ENCODE data around the gene GALNT17.
"Not testable (repeated sequence)": the region's sequence is repeated elsewhere in the genome, so short reads cannot be mapped to it uniquely, and the experiment has no call there.

The GALNT17 gene

DNA sequence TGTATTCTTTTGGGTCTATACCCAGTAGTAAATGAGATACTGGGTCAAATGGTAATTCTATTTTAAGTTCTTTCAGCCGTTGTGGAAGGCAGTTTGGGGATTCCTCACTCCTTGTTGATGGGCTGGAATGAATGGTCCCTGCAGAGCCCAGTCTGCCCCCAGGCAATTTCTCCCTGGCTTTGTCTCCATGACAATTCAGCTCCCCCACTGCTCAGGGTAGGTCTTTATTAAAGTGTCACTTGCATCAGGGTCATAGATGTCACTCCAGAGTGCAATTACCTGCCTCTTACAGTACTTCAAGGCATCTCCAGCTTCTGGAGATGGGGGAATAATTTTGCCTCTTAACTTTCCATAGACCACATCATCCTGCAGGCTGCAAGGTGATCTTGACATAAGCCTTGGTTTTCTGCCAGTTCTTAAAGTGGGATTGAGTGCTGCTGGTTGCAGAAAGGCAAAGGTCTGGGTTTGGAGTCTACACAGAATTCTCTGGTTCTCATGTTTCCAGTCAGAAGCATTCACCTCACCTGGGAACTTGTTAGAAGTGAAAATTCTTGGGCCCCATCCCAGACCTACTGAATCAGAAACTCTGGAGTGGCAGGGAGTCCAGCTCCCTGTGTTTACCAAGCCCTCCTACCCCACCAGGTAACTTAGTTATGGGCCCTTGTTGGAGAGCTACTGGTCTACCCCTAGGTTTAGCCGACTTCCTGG, 442.4 kb downstream of the GALNT17 start:
- no peak for DNase-seq

GRCh38 chr7:71580027-71580426, 448.1 kb downstream of the GALNT17 start:
- DNase-seq = no peak

- DNase-seq = no peak
Measured at GRCh38 chr7:71584256-71584655, 452.3 kb downstream of the GALNT17 start.

- no peak for DNase-seq
Measured at GRCh38 chr7:71591876-71592275, 459.9 kb downstream of the GALNT17 start.

GRCh38 chr7:71592388-71592787, 460.4 kb downstream of the GALNT17 start:
- DNase-seq = not testable (repeated sequence)

DNA sequence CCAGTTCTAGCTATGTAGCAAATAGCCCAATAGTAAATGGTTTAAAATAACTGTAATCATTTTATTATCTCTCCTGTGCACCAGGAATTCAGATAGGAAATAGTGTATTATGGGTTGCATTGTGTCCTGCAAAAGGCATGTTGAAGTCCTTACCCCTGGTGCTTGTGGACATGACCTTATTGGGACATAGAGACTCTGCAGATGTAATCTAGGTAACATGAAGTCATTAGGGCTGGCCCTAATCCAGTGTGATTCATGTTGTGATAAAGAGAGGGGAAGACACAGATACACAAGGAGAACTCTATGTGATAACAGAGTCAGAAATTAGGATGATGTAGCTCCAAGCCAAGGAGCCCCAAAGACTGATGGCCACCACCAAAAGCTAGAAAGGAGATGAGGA, 462.8 kb downstream of the GALNT17 start:
- DNase-seq = no peak

DNA sequence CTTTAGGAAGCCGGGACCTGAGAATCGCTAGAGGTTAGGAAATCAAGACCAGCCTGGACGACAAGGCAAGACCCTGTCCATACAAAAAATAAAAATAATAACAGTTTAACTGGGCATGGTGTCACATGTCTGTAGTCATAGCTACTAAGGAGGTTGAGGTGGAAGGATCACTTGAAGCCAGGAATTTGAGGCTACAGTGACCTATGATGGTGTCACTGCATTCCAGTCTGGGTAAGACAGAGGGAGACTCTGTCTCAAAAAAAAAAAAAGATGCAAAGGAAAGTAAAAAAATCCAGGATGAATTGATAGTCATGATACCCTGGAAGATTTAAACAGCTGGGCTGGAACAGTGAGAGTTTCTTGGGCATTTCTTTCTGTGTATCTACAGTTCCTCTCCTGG, 463.2 kb downstream of the GALNT17 start:
- no peak for DNase-seq

DNA sequence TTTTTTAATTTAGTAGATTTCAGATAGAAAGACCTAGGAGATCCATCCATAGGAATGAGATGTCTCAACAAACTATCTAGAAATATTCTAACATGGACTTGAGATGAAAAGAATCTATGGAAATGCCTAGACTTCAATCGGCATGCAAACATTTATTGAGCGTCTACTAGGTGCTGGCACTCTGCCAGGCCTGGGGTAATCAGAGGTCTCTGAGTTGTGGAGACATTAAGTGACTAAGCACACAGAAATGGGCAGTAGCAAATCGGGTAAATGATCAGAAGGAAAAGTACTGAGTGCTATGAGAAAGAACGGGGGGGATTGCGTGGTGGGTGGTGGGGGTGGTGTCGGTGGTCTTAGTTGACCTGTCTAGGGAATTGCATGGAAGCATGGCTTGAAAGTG, 466.6 kb downstream of the GALNT17 start:
- DNase-seq = no peak

- DNase-seq = no peak
Measured at GRCh38 chr7:71601851-71602250, 469.9 kb downstream of the GALNT17 start.

- no peak for DNase-seq
Measured at GRCh38 chr7:71604818-71605414, 473.0 kb downstream of the GALNT17 start.

- DNase-seq = no peak
Measured at GRCh38 chr7:71611986-71612385, 480.0 kb downstream of the GALNT17 start.

DNA sequence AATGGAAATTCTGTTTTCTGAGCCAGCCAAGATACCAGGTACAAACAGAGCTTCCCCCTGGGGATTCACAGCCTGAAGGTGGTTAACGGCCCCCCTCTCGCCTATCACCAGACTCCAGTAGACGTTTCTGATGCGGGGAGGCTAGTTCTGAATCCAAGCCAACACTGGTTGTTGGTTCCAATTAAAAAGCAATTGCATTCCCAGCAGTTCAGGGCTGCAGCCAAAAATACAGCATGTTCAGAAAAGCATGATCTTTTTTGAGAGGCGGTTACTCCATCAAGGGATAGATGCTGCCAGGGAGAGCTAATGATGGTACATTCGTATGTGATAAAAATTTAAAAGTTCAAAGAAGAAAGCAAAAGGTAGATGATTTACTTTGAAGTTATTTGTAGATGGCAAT, 481.0 kb downstream of the GALNT17 start:
- no peak for DNase-seq

- DNase-seq = no peak
Measured at GRCh38 chr7:71613313-71613712, 481.4 kb downstream of the GALNT17 start.

- DNase-seq = no peak
Measured at GRCh38 chr7:71615017-71615416, 483.1 kb downstream of the GALNT17 start.

GRCh38 chr7:71616217-71616616, 484.3 kb downstream of the GALNT17 start:
- no peak for DNase-seq

DNA sequence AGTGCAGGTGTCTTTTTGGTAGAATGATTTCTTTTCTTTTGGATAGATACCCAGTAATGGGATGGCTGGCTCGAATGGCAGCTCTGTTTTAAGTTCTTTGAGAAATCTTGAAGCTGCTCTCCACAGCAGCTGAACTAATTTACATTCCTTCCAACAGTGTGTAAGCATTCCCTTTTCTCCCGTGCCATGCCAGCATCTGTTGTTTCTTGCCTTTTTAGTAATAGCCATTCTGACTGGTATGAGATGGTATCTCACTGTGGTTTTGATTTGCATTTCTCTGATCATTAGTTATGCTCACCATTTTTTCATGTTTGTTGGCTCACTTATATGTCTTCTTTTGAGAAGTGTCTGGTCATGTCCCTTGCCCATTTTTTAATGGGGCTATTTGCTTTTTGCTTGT, 486.3 kb downstream of the GALNT17 start:
- DNase-seq = no peak

GRCh38 chr7:71625545-71625944, 493.6 kb downstream of the GALNT17 start:
- no peak for DNase-seq

DNA sequence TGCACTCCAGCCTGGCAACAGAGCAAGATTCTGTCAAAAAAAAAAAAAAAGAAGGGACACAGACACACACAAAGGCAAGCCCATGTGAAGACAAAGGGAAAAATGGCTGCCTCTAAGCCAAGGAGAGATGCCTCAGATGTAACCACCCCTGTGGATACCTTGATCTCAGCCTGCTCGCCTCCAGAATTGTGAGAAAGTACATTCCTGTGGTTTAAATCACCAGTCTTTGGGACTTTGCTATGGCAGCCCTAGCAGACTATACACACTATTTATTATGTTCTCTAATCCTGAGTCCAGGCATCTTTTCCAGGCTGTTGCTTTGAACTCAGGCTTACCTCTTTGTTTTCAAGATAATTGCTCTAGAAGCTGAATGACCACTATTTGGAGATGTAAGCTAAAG, 494.3 kb downstream of the GALNT17 start:
- no peak for DNase-seq

DNA sequence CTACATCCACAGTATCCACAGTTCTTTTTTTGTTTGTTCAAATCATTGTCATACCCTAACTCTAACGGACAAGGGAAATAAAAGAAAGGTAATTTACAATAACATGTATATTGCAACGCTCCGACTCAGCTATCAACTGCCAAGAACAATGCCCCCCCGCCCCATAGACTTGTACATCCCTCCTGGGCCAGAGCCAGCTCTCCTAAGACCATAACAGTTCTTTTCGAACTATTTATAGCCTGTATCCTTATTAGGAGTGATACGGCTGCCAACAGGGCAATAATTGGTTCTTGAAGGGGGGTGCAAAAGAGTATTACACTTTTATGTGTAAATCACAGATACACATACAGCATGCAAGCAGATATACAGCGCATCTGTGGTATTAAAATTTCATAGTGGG, 495.7 kb downstream of the GALNT17 start:
- DNase-seq = no peak

GRCh38 chr7:71630516-71630915, 498.6 kb downstream of the GALNT17 start:
- DNase-seq = no peak

DNA sequence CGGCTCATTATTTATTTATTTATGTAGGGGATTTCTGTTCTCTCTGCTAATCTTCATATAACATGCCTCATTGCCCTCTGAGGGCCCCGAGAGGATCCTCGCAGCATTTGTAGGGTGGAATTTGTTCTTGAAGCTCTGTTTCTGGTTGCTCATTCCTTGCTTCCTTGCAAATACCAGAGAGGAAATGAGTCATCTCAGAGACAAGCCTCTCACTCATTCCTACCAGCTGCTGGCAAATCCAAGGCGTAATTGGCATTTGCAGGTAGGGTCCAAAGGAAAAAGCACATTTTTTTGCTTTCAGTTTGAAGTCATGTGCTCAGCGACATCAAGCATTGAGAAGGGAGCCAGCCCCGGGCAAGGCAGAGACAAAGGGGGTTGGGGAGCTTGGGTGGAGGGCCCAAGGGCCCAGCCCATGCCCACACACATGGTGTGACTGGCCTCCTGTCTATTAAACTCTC, 501.6 kb downstream of the GALNT17 start:
- DNase-seq = no peak

DNA sequence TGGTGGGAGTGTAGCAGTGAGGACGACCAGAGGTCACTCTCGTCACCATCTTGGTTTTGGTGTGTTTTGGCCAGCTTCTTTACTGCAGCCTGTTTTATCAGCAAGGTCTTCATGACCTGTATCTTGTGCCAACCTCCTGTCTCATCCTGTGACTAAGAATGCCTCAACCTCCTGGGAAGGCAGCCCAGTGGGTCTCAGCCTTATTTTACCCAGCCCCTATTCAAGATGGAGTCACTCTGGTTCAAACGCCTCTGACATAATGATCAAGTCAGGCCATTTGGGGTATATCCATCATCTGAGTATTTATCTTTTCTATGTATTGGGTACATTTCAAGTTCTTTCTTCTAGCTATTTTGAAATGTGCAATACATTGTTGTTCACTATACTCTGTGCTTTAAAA, 503.9 kb downstream of the GALNT17 start:
- DNase-seq = not testable (repeated sequence)

DNA sequence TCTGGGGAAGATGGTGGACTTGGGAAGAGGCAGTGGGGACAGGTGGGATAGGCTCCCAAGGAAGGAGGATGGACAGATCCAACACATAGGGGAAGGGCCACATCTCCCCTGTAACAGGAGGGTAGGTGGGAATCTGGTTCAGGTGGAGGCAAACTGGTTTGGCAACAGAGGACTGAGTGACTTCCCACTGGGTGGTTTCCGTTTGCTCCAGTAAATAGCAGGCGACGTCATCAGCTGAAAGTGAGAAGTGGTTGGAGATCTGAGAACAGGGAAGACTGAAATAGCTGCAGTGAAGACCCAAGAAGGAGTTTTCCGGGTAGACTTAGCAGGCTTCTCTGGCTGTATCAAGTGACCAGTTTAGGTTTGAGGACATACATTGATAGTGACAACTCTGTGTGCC, 504.4 kb downstream of the GALNT17 start:
- no peak for DNase-seq

GRCh38 chr7:71637578-71637977, 505.6 kb downstream of the GALNT17 start:
- no peak for DNase-seq

- no peak for DNase-seq
Measured at GRCh38 chr7:71638108-71638507, 506.2 kb downstream of the GALNT17 start.

Data from activated gamma-delta T cell (primary cell).